IPS DF 4.7 (cell line): Measurements from ENCODE around the gene TMEM115.

ENCODE experiments used
- DNase-seq: peaks from one replicate; pipeline ENCODE4 v3.0.0-alpha.2; 2013; ENCODE audit warnings: low spot score; ENCODE audit errors: extremely low read depth

The TMEM115 gene

DNA sequence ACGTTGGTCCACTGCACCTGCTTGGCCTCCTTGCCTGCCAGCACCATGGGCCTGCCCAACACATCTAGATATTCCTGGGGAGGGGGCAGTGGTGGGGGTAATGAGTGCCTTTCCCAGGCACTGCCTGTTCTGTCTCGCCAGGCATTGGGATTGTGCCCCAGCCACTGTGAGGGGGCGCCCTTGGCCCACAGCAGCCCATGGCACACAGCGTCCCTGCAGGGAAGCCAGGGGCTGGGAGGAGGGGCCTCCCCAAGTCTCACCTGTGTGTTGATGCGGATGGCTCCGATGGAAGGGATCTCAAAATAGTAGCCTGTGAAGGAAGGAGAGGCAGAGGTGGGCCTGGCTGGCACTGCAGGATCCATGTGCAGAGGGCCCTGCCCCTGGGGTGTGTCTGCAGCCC is 18.7 kb upstream of the TMEM115 start:
- DNase-seq = no peak

DNA sequence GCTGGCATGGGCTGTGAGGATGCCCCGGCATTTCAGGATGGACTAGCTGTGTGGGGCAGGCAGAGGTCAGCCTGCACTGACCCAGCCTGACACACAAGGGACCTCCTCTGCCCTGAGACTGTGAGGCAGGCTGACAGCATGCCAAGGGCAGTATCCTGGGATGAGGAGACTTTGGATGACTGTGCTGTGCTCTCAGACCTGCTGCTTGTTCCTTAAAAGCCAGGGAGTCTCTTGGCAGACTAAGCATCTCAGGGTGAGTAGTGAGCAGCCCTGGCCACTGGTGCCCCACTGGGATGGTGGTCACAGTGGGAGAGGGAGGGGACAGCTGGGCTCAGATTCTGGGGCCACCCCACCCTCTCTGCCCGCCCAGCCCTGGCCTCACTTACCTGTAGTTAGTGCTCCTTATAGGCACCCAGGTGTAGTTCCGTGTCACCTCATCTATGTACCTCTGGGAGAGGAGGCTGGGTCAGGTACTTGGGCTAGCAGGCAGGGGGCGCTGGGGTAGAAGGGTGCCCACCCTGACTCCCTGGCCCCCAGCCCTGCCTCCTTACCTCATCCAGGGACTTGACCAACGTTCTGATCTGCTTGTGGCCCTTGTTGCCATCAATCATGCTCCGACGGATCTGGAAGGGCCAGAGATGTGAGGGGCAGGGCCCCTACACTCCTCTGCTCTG is 16.1 kb upstream of the TMEM115 start:
- no peak for DNase-seq

DNA sequence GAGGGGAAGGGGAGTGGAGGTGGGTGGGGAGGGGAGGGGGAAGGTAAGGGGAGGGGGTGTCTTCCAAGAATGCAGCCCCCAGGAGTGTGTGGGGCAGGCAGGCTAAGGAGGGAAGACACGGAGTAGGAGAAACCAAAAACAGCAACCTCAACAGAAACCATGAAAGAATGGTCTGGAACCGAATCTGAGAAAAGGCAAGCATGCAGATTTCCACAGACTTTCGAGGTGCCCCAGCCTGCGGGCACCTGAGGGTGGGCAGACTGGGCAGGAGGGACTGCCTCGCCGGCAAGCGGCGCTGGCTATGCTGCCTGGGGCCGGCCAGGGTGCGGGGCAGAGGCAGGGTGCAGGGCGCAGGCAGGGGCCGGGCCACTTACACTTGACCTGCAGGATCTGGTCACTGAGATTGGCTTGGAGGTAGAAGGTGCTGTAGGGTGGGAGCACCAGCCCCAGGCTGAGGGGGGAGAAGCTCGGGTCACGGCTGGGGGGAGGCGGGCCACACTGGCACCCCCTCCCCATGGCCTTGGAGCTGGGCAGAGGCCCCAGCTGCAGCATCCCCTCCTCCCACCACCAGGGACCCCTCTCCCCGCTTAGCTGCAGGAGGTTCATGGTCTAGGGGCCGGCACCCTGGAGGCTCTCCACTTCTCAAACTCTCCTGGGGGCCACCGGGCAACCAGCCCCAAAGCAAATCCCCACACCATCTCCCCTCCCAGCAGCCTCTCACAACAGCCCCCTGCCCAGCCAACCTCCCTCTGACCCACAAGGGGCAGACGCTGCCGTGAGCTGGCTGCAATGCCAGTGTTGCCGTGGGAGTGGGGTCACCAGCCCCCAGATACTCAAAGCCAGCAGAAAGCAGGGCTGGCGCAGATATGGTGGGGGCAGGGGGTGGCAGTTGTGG is 15.3 kb upstream of the TMEM115 start:
- no peak for DNase-seq

GRCh38 chr3:50373146-50374051 is 14.1 kb upstream of the TMEM115 start:
- DNase-seq = no peak

GRCh38 chr3:50372349-50372748 is 13.0 kb upstream of the TMEM115 start:
- no peak for DNase-seq

- DNase-seq = no peak
Measured at GRCh38 chr3:50371133-50371685, 11.9 kb upstream of the TMEM115 start.

DNA sequence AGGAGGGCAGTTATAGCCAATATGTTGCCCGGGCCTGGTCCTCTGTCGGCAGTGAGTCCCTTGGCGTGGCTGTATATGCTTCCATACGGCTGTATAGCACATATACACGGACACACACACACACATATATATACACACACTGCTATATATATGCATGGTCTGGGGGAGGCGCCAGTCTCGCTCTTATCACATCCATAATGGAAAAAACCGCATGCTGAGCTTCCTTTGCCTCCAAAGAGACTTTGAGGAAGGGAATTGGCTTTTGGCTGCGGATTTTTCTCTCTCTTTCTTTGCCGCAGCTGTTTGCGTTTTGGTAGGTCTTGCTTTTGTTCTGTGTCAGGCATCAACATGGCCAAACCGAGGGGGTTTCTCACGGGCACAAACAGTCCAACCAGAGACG is 11.3 kb upstream of the TMEM115 start:
- no peak for DNase-seq

DNA sequence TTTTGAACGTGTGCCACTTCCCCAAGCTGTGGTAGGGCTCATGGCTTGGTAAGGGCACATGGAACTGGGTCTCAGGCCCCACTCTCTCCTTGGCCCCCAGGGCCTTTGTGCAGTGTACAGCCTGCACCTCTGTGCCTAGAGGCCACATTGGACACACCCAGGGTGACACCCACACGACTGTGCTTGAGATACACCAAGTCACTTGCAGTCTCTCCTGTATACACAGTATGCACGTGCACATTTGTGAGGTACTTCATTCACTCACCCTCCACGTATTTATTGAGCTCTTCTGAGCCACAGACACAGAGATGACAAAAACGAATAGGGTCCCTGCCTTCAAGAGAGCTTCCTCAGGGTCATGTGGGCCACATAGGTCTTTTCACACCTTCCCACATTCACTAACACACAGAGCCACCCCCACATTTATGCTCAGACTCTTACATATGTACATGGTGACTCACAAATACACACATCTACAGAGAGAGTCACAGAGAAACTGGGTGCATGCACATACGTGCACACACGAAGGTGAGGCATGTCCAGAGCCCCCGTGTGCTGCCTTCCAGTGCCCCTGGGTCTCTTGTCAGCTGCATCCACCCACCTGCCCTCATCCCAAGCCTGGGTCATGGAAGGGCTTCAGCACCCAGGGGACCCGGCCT is 9.8 kb upstream of the TMEM115 start:
- DNase-seq = no peak

GRCh38 chr3:50365842-50366220 is 6.5 kb upstream of the TMEM115 start:
- no peak for DNase-seq

- no peak for DNase-seq
Measured at GRCh38 chr3:50365080-50365841, 5.9 kb upstream of the TMEM115 start.

GRCh38 chr3:50364573-50365079 is 5.3 kb upstream of the TMEM115 start:
- DNase-seq = no peak

- no peak for DNase-seq
Measured at GRCh38 chr3:50359760-50360110, 414 bp upstream of the TMEM115 start.

GRCh38 chr3:50358355-50358910 is 888 bp downstream of the TMEM115 start:
- DNase-seq = no peak

DNA sequence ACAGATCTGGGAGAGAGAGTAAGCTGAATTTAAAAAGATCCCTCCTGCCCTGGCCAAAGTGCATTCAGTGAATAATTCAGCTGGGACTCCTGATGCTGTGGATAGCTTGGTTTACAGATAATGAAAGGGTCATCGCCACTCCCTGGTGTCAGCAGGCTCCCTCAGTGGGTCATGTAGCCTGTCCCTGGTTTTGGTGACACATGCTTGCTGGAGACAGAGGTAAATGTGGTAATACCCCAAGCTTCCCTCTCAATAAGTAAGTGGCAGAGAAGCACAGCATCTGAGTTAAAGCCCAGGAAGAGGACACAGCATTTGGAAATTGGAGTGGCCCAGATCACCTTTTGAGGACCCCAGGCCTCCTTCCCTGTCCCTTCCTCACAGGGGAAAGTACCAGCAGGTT is 1.8 kb downstream of the TMEM115 start:
- DNase-seq = no peak

DNA sequence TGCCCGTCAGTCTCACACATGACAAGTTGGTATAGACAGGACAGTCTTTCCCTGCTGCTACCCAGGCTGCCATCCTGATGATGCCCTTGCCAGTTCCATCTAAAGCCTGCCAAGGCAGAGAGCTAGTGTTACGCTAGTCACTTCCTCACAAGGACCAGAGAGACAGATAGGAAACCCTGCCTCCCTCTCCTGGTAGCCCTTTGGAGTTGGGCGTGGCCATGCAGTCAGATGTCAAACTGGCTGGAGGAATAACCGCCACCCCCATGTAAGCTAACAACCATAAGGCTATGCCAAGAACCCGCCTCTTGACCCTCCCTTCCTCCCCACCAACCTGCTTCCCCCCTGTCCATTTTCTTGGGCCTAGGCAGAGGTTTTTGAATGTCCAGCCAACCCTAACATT is 2.8 kb downstream of the TMEM115 start:
- DNase-seq = no peak

GRCh38 chr3:50355829-50356552 is 3.3 kb downstream of the TMEM115 start:
- DNase-seq = no peak

- DNase-seq = no peak
Measured at GRCh38 chr3:50354850-50355249, 4.5 kb downstream of the TMEM115 start.

GRCh38 chr3:50354186-50354764 is 5.0 kb downstream of the TMEM115 start:
- no peak for DNase-seq
